ENCODE data around the gene DYNC2H1.

The DYNC2H1 gene

DNA sequence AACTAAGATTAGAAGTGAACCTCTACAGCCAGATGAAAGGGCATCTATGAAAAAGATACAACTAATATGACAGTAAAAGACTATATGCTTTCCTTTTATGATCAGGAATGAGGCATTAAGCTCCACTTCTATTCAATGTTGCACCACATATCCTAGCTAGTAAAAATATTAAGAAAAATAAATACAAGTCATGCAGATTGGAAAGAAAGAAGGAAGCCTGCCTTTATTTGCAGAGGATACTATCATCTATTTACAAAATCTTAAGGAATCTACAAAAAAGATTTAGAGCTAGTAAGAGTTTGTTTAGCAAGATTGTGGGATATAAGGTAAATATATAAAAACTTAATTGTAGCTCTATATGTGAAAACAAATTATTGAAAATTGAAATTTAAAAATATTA lies 308.8 kb downstream of the DYNC2H1 start:
- Histone ChIP-seq H3K4me3 (ENCODE audit: low read length) (no peak overlapping the region), H3K4me1 (ENCODE audit: insufficient read depth, low read length) (no peaks in the 10 kb centered on the region), H3K27me3 (ENCODE audit: insufficient read depth, low read length) (no peaks in the 10 kb centered on the region), H2AFZ (ENCODE audit: low read depth, low read length) (no peak overlapping the region), H3K9me3 (ENCODE audit: low read length) (peaks cover 5% of the 10 kb centered on the region), H3K36me3 (ENCODE audit: insufficient read depth, low read length) (no peaks in the 10 kb centered on the region)

DNA sequence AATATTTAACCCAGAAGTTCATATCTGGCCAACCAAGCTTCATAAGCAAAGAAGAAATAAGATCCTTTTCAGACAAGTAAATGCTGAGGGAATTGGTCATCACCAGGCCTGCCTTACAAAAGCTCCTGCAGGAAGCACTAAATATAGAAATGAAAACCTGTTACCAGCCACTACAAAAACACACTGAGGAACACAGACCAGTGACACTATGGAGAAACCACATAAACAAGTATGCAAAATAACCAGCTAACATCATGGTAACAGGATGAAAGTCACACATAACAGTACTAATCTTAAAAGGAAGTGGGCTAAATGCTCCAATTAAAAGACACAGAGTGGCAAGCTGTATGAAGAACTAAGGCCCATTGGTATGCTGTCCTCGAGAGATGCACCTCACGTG lies 311.4 kb downstream of the DYNC2H1 start:
- Histone ChIP-seq H3K27me3 (ENCODE audit: insufficient read depth, low read length) (no peaks in the 10 kb centered on the region), H3K4me1 (ENCODE audit: insufficient read depth, low read length) (no peaks in the 10 kb centered on the region), H2AFZ (ENCODE audit: low read depth, low read length) (no peak overlapping the region), H3K36me3 (ENCODE audit: insufficient read depth, low read length) (no peaks in the 10 kb centered on the region), H3K4me3 (ENCODE audit: low read length) (no peak overlapping the region), H3K9me3 (ENCODE audit: low read length) (peaks cover 5% of the 10 kb centered on the region)

DNA sequence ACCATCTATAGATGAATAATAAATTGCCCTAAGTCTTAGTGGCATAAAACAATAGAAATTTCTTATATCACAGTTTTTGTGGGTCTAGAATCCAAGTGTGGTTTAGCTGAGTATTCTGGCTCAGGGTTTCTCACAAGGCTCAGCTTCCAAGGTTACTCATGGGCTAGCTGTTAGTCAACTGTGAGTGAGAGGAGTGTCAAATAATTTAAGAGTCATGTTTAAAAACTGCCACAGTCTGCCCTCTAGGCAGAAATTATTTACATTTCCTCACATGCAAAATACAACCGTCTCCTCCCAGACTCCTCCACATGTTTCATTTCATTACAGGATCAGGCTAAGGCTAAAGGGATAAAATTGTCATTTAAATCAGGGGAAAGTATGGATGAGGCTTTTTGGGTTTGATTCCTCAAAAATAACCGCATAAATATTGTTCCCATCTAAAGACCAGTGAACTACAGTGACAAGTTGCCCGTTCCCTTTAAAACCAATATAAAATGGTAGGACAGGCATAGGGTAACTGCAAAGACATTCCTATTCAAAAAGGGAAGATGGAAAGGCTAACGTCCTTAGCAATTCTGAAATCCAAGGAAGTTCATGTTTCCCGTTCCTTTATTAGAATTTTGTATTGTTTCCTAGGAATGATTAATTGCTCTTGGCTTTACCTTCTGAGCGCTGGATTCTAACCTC lies 324.3 kb downstream of the DYNC2H1 start:
- Histone ChIP-seq H2AFZ (ENCODE audit: low read depth, low read length) (no peak overlapping the region), H3K9me3 (ENCODE audit: low read length) (no peaks in the 10 kb centered on the region), H3K4me1 (ENCODE audit: insufficient read depth, low read length) (no peaks in the 10 kb centered on the region), H3K4me3 (ENCODE audit: low read length) (no peak overlapping the region), H3K27me3 (ENCODE audit: insufficient read depth, low read length) (no peaks in the 10 kb centered on the region), H3K36me3 (ENCODE audit: insufficient read depth, low read length) (no peaks in the 10 kb centered on the region)

DNA sequence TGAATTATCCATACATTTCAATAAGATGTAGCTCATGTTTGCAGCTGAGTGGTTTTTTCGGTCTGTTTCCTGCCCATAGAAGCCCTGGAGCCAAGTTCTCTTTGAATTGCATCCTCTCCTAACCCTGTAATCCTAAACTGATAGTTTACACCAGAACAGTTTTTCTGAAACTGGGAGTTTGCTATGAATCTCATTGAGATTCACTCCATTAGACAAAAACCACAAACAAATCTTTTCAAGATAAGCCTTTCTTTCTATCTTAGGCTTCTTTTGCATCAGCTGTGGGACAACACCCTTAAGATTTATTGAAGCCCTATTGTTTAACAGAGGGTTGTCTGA lies 324.8 kb downstream of the DYNC2H1 start:
- Histone ChIP-seq H3K27me3 (ENCODE audit: insufficient read depth, low read length) (no peaks in the 10 kb centered on the region), H3K9me3 (ENCODE audit: low read length) (no peaks in the 10 kb centered on the region), H3K36me3 (ENCODE audit: insufficient read depth, low read length) (no peaks in the 10 kb centered on the region), H3K4me1 (ENCODE audit: insufficient read depth, low read length) (no peaks in the 10 kb centered on the region), H2AFZ (ENCODE audit: low read depth, low read length) (no peak overlapping the region), H3K4me3 (ENCODE audit: low read length) (no peak overlapping the region)

DNA sequence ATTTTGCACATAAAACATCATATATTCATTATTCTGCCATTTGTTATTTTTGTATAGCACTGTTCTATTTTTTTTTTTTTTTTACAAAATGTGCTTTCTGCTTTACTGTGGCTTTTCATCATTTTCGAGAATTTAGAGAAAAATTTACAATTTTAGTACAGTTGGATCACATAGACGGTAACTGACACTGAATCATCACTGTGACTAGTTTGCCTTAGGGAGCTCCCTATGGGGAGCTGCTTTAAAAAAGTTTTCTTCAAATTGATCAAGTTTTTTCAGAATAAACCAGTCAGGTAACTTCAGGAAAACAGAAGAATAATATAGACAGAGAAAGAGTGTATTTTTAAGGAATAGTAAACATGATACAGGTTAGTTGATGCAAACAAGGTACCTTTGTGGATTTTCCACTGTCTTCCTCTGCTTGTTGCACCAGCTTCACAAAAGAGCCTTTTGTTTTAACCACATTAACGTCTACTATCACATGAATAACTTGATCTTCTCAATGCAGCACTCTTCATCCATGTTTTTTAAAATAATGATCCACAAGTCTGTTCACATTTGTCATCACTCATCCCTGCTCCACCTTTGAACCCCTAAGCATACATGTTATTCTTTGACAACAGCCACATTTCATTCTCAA lies 327.0 kb downstream of the DYNC2H1 start:
- Histone ChIP-seq H3K9me3 (ENCODE audit: low read length) (no peaks in the 10 kb centered on the region), H3K36me3 (ENCODE audit: insufficient read depth, low read length) (no peaks in the 10 kb centered on the region), H3K4me3 (ENCODE audit: low read length) (no peak overlapping the region), H3K27me3 (ENCODE audit: insufficient read depth, low read length) (no peaks in the 10 kb centered on the region), H2AFZ (ENCODE audit: low read depth, low read length) (no peak overlapping the region), H3K4me1 (ENCODE audit: insufficient read depth, low read length) (no peaks in the 10 kb centered on the region)

DNA sequence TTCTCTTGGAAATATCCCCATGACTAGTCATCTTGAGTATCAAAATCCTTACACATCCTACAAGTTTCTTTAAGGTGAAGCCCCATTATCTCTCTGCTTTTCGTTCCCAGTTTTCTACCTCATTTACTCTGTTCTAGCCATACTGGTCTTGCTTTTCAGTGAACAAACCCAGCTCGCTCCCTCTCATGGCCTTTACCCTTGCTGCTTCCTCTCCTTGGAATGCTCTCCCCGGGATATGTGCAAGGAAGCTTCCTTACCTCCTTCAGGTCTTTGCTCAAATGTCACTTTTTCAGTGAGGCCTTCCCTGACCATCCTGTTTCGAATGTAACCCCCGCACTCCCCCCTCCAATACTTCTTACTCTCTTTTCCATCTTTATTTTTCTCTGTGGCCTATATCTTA lies 331.8 kb downstream of the DYNC2H1 start:
- no peak overlapping the region for H2AFZ ChIP-seq (ENCODE audit: low read depth, low read length)
- H3K4me1 ChIP-seq (ENCODE audit: insufficient read depth, low read length), result no peaks in the 10 kb centered on the region
- H3K36me3 ChIP-seq (ENCODE audit: insufficient read depth, low read length), result no peaks in the 10 kb centered on the region
- H3K27me3 ChIP-seq (ENCODE audit: insufficient read depth, low read length), result no peaks in the 10 kb centered on the region
- H3K9me3 ChIP-seq (ENCODE audit: low read length), result no peaks in the 10 kb centered on the region
- H3K4me3 ChIP-seq (ENCODE audit: low read length), result no peak overlapping the region

DNA sequence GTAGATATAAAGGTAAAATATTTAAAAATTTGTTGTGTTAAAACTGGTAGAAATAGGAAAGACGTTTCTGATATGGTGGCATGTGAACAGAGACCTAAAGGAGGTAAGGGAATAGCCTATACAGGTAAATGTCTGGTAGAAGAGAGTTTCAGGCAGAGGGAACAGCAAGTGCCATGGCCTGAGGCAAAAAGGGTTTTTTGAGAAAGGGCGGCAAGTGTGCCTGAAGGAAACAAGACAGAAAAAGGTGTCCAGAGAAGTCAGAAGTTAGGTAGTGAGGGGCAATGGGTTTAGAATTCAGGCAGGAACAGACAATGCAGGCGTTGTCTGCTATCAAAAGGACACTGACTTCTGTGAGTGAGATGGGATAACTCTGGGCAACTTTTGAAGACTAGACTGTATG lies 339.7 kb downstream of the DYNC2H1 start:
- H3K4me1 ChIP-seq (ENCODE audit: insufficient read depth, low read length), result no peaks in the 10 kb centered on the region
- no peak overlapping the region for H3K4me3 ChIP-seq (ENCODE audit: low read length)
- H3K27me3 ChIP-seq (ENCODE audit: insufficient read depth, low read length), result no peaks in the 10 kb centered on the region
- no peaks in the 10 kb centered on the region for H3K36me3 ChIP-seq (ENCODE audit: insufficient read depth, low read length)
- H3K9me3 ChIP-seq (ENCODE audit: low read length), result no peaks in the 10 kb centered on the region
- no peak overlapping the region for H2AFZ ChIP-seq (ENCODE audit: low read depth, low read length)

DNA sequence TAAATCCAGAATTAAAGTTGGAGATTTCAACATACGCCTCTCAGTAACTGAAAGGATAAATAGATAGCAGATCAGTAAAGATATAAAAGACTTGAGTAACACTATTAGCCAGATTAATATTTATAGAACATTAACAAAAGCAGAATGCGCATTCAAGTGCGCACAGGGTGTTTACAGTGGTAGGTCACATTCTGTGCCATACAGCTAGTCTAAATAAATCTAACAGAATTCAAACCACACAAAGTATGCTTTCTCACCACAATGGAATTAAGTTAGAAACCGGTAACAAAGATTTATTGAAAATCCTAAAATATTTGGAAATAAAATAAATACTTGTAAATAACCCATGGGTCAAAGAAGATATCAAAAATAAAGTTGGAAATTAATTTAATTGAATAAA lies 341.0 kb downstream of the DYNC2H1 start:
- no peak overlapping the region for H3K4me3 ChIP-seq (ENCODE audit: low read length)
- H3K4me1 ChIP-seq (ENCODE audit: insufficient read depth, low read length), result no peaks in the 10 kb centered on the region
- no peak overlapping the region for H2AFZ ChIP-seq (ENCODE audit: low read depth, low read length)
- H3K27me3 ChIP-seq (ENCODE audit: insufficient read depth, low read length), result no peaks in the 10 kb centered on the region
- no peaks in the 10 kb centered on the region for H3K9me3 ChIP-seq (ENCODE audit: low read length)
- no peaks in the 10 kb centered on the region for H3K36me3 ChIP-seq (ENCODE audit: insufficient read depth, low read length)

DNA sequence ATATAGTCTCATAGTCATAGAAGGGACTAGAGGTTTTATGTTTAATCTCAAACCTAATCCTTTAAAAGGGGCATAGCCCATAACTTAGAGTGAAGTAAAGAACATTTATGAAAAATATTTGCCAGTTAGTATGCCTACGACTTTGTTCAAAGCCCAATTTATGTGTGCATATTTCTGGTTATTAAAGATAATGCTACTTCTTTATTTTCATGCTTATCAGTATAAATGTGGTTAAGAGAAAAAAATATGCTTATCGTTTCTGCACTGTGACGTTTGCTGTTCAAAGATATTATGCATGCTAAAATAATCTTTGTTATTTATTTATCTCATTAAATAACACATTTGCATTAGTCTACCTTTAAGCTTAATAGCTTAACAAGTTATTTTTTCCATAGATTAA lies 343.9 kb downstream of the DYNC2H1 start:
- Histone ChIP-seq H3K4me3 (ENCODE audit: low read length) (no peak overlapping the region), H3K4me1 (ENCODE audit: insufficient read depth, low read length) (no peaks in the 10 kb centered on the region), H3K27me3 (ENCODE audit: insufficient read depth, low read length) (no peaks in the 10 kb centered on the region), H3K36me3 (ENCODE audit: insufficient read depth, low read length) (no peaks in the 10 kb centered on the region), H3K9me3 (ENCODE audit: low read length) (no peaks in the 10 kb centered on the region), H2AFZ (ENCODE audit: low read depth, low read length) (no peak overlapping the region)

DNA sequence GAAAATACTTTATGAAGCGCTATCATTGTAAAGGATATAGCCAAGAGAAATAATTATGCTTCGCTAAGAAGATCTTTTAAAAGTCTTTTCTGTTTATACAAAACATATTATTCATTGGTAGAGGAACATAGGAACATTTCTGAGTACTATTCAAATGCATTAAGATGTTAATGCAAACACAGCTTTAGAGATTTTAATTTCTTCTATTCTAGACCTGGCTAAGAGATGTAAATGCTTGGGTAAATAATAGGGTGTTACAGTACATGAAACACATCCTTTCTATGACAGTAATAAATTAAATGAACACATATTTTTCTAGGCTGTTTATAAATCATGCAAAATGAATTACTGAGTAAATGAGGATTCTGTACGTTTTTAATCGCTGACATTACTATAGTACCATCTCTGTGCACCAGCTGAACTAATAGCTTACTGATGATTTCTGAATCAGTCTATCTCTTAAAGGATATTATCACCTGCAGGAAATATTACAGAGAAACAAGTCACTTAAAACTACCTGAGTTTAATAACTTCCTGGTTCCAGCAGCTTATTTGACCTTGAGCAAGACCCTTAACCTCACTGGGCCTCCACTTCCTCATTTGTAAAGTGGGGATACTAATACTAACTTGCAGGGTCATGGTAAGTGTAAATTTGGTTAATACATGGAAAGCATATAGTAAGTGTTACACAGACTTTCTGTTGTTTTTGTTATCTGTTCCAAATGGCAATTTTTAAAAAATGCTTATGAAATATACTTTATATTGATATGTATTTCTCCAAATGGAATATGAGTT lies 344.9 kb downstream of the DYNC2H1 start:
- Histone ChIP-seq H3K36me3 (ENCODE audit: insufficient read depth, low read length) (no peaks in the 10 kb centered on the region), H3K9me3 (ENCODE audit: low read length) (no peaks in the 10 kb centered on the region), H3K4me3 (ENCODE audit: low read length) (no peak overlapping the region), H2AFZ (ENCODE audit: low read depth, low read length) (no peak overlapping the region), H3K4me1 (ENCODE audit: insufficient read depth, low read length) (no peaks in the 10 kb centered on the region), H3K27me3 (ENCODE audit: insufficient read depth, low read length) (no peaks in the 10 kb centered on the region)

DNA sequence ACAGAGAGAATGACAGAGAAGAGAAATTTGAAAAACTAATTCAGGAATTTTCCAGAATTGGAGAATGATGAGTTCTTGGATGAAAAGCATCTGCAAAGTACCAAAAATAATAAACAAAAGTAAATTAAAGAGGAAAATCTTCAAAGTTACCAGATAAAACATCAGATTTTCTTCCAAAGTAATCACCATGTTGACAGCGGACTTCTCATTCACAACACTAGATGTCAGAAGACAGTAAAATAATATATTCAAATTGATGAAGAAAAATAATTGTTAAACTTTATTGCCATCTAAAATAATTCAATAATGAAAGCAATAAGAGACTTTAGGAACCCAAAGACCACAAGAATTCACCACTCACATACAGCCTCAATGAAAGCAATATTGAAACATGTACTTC lies 355.2 kb downstream of the DYNC2H1 start:
- Histone ChIP-seq H3K27me3 (ENCODE audit: insufficient read depth, low read length) (no peaks in the 10 kb centered on the region), H3K9me3 (ENCODE audit: low read length) (no peaks in the 10 kb centered on the region), H3K4me1 (ENCODE audit: insufficient read depth, low read length) (peaks cover 7% of the 10 kb centered on the region), H3K36me3 (ENCODE audit: insufficient read depth, low read length) (no peaks in the 10 kb centered on the region), H3K4me3 (ENCODE audit: low read length) (no peak overlapping the region), H2AFZ (ENCODE audit: low read depth, low read length) (no peak overlapping the region)

DNA sequence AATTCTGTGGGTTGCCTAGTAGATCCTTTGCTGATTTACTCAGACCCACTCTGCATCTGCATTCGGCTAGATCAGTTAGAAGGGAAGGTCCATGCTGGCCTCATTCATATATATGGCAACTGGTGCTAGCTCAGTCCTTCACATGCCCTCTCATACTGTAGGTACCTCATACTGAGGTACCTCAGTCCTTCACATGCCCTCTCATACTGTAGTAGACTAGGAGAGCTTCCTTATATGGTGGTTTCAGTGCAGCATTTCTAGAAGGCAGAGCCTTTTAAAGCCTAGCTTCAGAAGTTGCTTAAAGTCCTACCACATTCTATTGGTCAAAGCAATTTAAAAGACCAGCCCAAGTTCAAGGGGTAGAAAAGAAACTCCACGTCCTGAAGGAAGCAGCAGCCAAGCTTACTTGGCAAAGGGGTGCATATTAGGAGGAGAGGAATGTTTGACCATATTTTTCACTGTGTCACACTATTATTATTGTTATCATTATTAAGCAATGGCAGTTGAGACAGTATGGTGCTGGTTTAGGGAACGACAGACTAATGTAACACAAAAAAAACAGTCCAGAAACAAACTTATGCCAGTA lies 356.4 kb downstream of the DYNC2H1 start:
- no peaks in the 10 kb centered on the region for H3K27me3 ChIP-seq (ENCODE audit: insufficient read depth, low read length)
- H3K4me1 ChIP-seq (ENCODE audit: insufficient read depth, low read length), result peaks cover 7% of the 10 kb centered on the region
- H3K4me3 ChIP-seq (ENCODE audit: low read length), result no peak overlapping the region
- H2AFZ ChIP-seq (ENCODE audit: low read depth, low read length), result no peak overlapping the region
- H3K9me3 ChIP-seq (ENCODE audit: low read length), result no peaks in the 10 kb centered on the region
- no peaks in the 10 kb centered on the region for H3K36me3 ChIP-seq (ENCODE audit: insufficient read depth, low read length)

DNA sequence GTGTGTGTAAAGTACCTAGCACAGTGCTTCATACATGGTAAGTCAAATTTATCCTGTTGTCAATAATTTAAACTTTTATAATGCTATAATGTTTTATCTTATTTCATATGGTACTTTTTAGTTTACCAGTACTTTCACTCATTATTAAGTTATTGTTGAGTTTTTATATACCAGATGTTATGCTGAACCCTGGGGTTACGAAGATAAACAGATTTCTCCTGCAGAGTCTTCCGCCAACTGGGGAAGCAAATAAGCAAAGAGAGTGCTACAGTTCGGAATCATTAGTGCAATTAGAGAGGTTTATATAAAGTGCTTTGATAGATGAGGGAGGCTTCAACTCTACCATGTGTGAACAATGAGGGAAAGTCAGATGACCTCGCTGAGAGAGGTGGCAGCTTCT lies 362.3 kb downstream of the DYNC2H1 start:
- Histone ChIP-seq H2AFZ (ENCODE audit: low read depth, low read length) (no peak overlapping the region), H3K9me3 (ENCODE audit: low read length) (no peaks in the 10 kb centered on the region), H3K4me3 (ENCODE audit: low read length) (no peak overlapping the region)

More for the DNA sequence above, 362.3 kb downstream of the DYNC2H1 start:
- Histone ChIP-seq H3K4me1 (ENCODE audit: insufficient read depth, low read length) (peaks cover 7% of the 10 kb centered on the region), H3K27me3 (ENCODE audit: insufficient read depth, low read length) (no peaks in the 10 kb centered on the region), H3K36me3 (ENCODE audit: insufficient read depth, low read length) (no peaks in the 10 kb centered on the region)

Measured in neuron (in vitro differentiated cells).